HT-29 (cell line): ENCODE results near the gene CAMSAP1. TPM values are rescaled to one million over a fixed set of nuclear protein-coding genes. Genes with fewer than 3 reads are reported as not detected.
"Not testable (repeated sequence)": the region's sequence is repeated elsewhere in the genome, so short reads cannot be mapped to it uniquely, and the experiment has no call there.

Experiments
- DNase-seq: peaks from one replicate; pipeline ENCODE4 v3.0.0-alpha.2; 2015; ENCODE audit warnings: low spot score
- total RNA-seq: library from RNA; depleted of rRNA; stranded (reverse); fragments of >200 nt; shearing (Covaris generic); gene quantifications from 2 replicates; pipeline ENCODE4 v1.2.3, GENCODE V29; 2014

CAMSAP1 gene
- total RNA-seq, 1 experiment from 2014 or later: 28.5 TPM

GRCh38 chr9:135898634-135899407 is 8.5 kb downstream of the CAMSAP1 start:
- no peak for DNase-seq

- no peak for DNase-seq
These were observed 10.7 kb downstream of the CAMSAP1 start for GRCh38 chr9:135896626-135897025.

- DNase-seq: no peak
These were observed 11.1 kb downstream of the CAMSAP1 start for GRCh38 chr9:135896205-135896604.

GRCh38 chr9:135895202-135895848 is 12.0 kb downstream of the CAMSAP1 start:
- no peak for DNase-seq

GRCh38 chr9:135893104-135893503 is 14.2 kb downstream of the CAMSAP1 start:
- no peak for DNase-seq

- DNase-seq: not testable (repeated sequence)
These were observed 15.0 kb downstream of the CAMSAP1 start for GRCh38 chr9:135892327-135892726.

- DNase-seq: no peak
These were observed 16.2 kb downstream of the CAMSAP1 start for GRCh38 chr9:135891027-135891631.

- DNase-seq: no peak
These were observed 16.9 kb downstream of the CAMSAP1 start for GRCh38 chr9:135890190-135891026.

GRCh38 chr9:135889564-135890189 is 17.7 kb downstream of the CAMSAP1 start:
- DNase-seq: no peak

GRCh38 chr9:135888766-135889394 is 18.5 kb downstream of the CAMSAP1 start:
- no peak for DNase-seq

GRCh38 chr9:135888126-135888765 is 19.1 kb downstream of the CAMSAP1 start:
- no peak for DNase-seq

GRCh38 chr9:135887585-135888050 is 19.7 kb downstream of the CAMSAP1 start:
- DNase-seq: no peak

- no peak for DNase-seq
These were observed 20.3 kb downstream of the CAMSAP1 start for GRCh38 chr9:135887021-135887507.

- DNase-seq: no peak
These were observed 21.0 kb downstream of the CAMSAP1 start for GRCh38 chr9:135886147-135886981.

GRCh38 chr9:135885100-135885853 is 22.1 kb downstream of the CAMSAP1 start:
- no peak for DNase-seq

GRCh38 chr9:135884328-135885035 is 22.9 kb downstream of the CAMSAP1 start:
- DNase-seq: no peak

- no peak for DNase-seq
These were observed 23.8 kb downstream of the CAMSAP1 start for GRCh38 chr9:135883410-135884089.
